Heart right ventricle (tissue), 16 donors: Measurements from ENCODE around the gene CHMP2A. TPM values are rescaled to one million over a fixed set of nuclear protein-coding genes. Genes with fewer than 3 reads are reported as not detected.

Source experiments
- ATAC-seq, 8 donors: fragments of 200-7000 bp; cut with Tn5 transposase; one replicate each; pipeline ENCODE4 v1.9.1; 2020; ENCODE audit warnings: mild to moderate bottlenecking in 8 of 8, moderate library complexity in 8 of 8, moderate number of reproducible peaks in 1 of 8
- DNase-seq, 2 donors: peaks; one replicate each; pipeline ENCODE4 v3.0.0-alpha.2; 2020
- H3K27ac ChIP-seq, 10 donors: fragments of 200-600 bp; sonication (generic) in 2 of 10; one replicate each; pipeline versions ENCODE4 v1.5.0 to v1.8.0; 2020 to 2022; ENCODE audit warnings: mild to moderate bottlenecking in 3 of 10
- H3K27me3 ChIP-seq, 7 donors: fragments of 200-600 bp; one replicate each; pipeline ENCODE4 v1.8.0; 2021 to 2022; ENCODE audit warnings: mild to moderate bottlenecking in 2 of 7
- H3K36me3 ChIP-seq, 9 donors: fragments of 200-600 bp; sonication (generic) in 1 of 9; one replicate each; pipeline versions ENCODE4 v1.5.0 to v1.8.0; 2020 to 2022; ENCODE audit warnings: mild to moderate bottlenecking in 2 of 9
- H3K4me1 ChIP-seq, 9 donors: fragments of 200-600 bp; sonication (generic) in 1 of 9; one replicate each; pipeline versions ENCODE4 v1.5.0 to v1.8.0; 2020 to 2022; ENCODE audit warnings: mild to moderate bottlenecking in 4 of 9
- H3K4me3 ChIP-seq, 10 donors: fragments of 200-600 bp; sonication (generic) in 2 of 10; one replicate each; pipeline versions ENCODE4 v1.5.0 to v1.8.0; 2020 to 2022; ENCODE audit warnings: mild to moderate bottlenecking in 7 of 10, moderate library complexity in 2 of 10
- H3K9me3 ChIP-seq, 11 donors: fragments of 200-600 bp in 10 of 11; sonication (generic) in 2 of 11; one replicate each; pipeline versions ENCODE4 v1.5.0 to v1.8.0; 2013 to 2022; ENCODE audit warnings: mild to moderate bottlenecking in 2 of 11, control low read depth in 1 of 11, moderate library complexity in 1 of 11
- CTCF ChIP-seq, 9 donors: fragments of 200-600 bp; sonication (generic) in 2 of 9; IDR thresholded peaks; one replicate each; pipeline versions ENCODE4 v1.5.0 to v1.8.0; 2021 to 2022; ENCODE audit warnings: antibody characterized with exemption in 9 of 9, mild to moderate bottlenecking in 5 of 9, moderate library complexity in 1 of 9
- WGBS, 2 donors: extraction: QIAGEN DNeasy Blood & Tissue Kit; methylation state at CpG; one replicate each; pipeline ENCODE4 v1.1.7; 2013; ENCODE audit warnings: inconsistent platforms in 1 of 2; 5-methylcytosine and 5-hydroxymethylcytosine counted together
- intact Hi-C, 10 donors: fragments of 100-400 bp; cut with DNase I; formaldehyde crosslinking; loops; one replicate each; pipeline versions ENCODE4 v1.11.1 to v1.14.2; 2022
- polyA plus RNA-seq, 2 donors: library from polyadenylated mRNA; stranded (reverse); fragments of 200-250 nt; gene quantifications; one replicate each; pipeline ENCODE4 v1.2.3, GENCODE V29; 2013
- total RNA-seq, 10 donors: library from RNA; stranded (reverse); fragmentation: NEBNext Ultra II Directional in 3 of 10; extraction: Animal tissue kit (Norgen Biotek cat#: 25700) in 3 of 10; gene quantifications; one replicate each; pipeline versions ENCODE4 v1.2.1 to v1.2.4, GENCODE V29; 2021 to 2023
- donor health status: Arrhythmogenic right ventricular cardiomyopathy.
- donor health status: ischemic (EF 13 %, LVEDD 7.1; RV severe dilation, severe dysfunction).
- donor health status: healthy with polysubstance abuse.
- donor health status: DM: no; HTN: yes; CAD: no.
- donor health status: DM: no; HTN: no; CAD: no.
- donor health status: ischemic (EF 25% LVEDD 6.9; RV normal size, moderate dysfunction).
- donor health status: ischemic (EF 25% LVEDD 5.7; RV mildly dilated, moderate dysfunction).
- donor health status: healthy.
- donor health status: DM: yes; HTN: yes; CAD: no.
- donor health status: Ischemic cardiomyopathy.
- donor health status: ischemic (EF 35%, LVEDD 5.7; RV mildly dilated, moderate dysfunction).
- donor health status: nonischemic (EF 11% LVEDD 7.7; RV severe dilation, severe dysfunction).
- donor health status: DM: yes; HTN: yes; CAD: no.
- donor health status: PGD.
- donor health status: ischemic (EF 29% LVEDD 5.4; RV normal size, mild dysfunction).
- donor health status: nonischemic (EF 23%, LVEDD 6.1; RV moderate dilation, normal function).

Gene CHMP2A
- total and polyA plus RNA-seq, 12 donors: 123 to 349 (median 133) TPM

GRCh38 chr19:58520257-58520599, 34.7 kb downstream of the CHMP2A start:
- peaks cover 0 to 24% (median 16%) of the 10 kb centered on the region in 9 donors for H3K36me3 ChIP-seq
- DNase-seq (no peak), ATAC-seq (peak in 1 of 8 donors; percentile 58)
- H3K4me1 ChIP-seq: peaks cover 11 to 48% (median 33%) of the 10 kb centered on the region in 9 donors
- H3K27me3 ChIP-seq: no peaks in the 10 kb centered on the region
- H3K27ac ChIP-seq: peak overlapping the region; percentile 71 to 98 (median 94)
- peak overlapping the region; percentile 56 to 98 (median 82) for H3K4me3 ChIP-seq
- no peak for TF ChIP-seq CTCF (IDR thresholded peaks at IDR 0.05)
- intact Hi-C loops: loop anchor here in 1 of 10 donors (1.0 kb wide), 1 partner anchor 24 kb away; the partner anchor contains the start of gene TRIM28
- no peaks in the 10 kb centered on the region for H3K9me3 ChIP-seq
- WGBS, 2 donors: 8 to 15% methylated on average over 7 of the region's 7 CpGs

GRCh38 chr19:58519355-58520256, 35.3 kb downstream of the CHMP2A start, which contains the start of gene ZBTB45:
ZBTB45 (minus strand) TSS chr19:58519810; CDS start chr19:58517673, 2,137 bp downstream.
- WGBS, 2 donors: 1% methylated on average over 84 to 87 of the region's 87 CpGs
- Histone ChIP-seq H3K27ac (peak within 1 kb of the TSS; percentile 71 to 98 (median 94)), H3K9me3 (no peaks in the 10 kb centered on the region), H3K4me3 (peak within 1 kb of the TSS; percentile 56 to 98 (median 82)), H3K4me1 (peaks cover 11 to 54% (median 39%) of the 10 kb centered on the region in 9 donors), H3K27me3 (no peaks in the 10 kb centered on the region), H3K36me3 (peaks cover 0 to 24% (median 16%) of the 10 kb centered on the region in 9 donors)
- peak; percentile 42 to 78 (median 59) for TF ChIP-seq CTCF (IDR thresholded peaks at IDR 0.05)
- peak; percentile 88 to 93 for DNase-seq
- ATAC-seq: peak; percentile 89 to 96 (median 93)
- intact Hi-C loops: loop anchor here in 3 of 10 donors (1.0 to 2.0 kb wide), 4 partner anchors 20 to 56 kb away; partner anchors contain the start of gene TRIM28 (in 2 of the 3)

- 0 to 1% methylated on average over 14 of the region's 14 CpGs for WGBS, 2 donors
- no peaks in the 10 kb centered on the region for H3K27me3 ChIP-seq
- DNase-seq: peak; percentile 62 to 68
- H3K36me3 ChIP-seq: peaks cover 0 to 24% (median 16%) of the 10 kb centered on the region in 9 donors
- peak; percentile 52 to 75 (median 64) for ATAC-seq
- peak in 7 of 9 donors; percentile 42 to 64 (median 56) for TF ChIP-seq CTCF (IDR thresholded peaks at IDR 0.05)
- peak overlapping the region; percentile 56 to 98 (median 82) for H3K4me3 ChIP-seq
- peaks cover 11 to 60% (median 45%) of the 10 kb centered on the region in 9 donors for H3K4me1 ChIP-seq
- H3K9me3 ChIP-seq: no peaks in the 10 kb centered on the region
- H3K27ac ChIP-seq: peak overlapping the region; percentile 71 to 98 (median 94)
- intact Hi-C loops: loop anchor here in 3 of 10 donors (1.0 to 2.0 kb wide), 4 partner anchors 20 to 56 kb away; partner anchors contain the start of gene TRIM28 (in 1 of the 3)
These were observed 35.9 kb downstream of the CHMP2A start for GRCh38 chr19:58519087-58519354.

- ATAC-seq (no peak), DNase-seq (no peak)
- intact Hi-C loops: loop anchor here in 3 of 10 donors (1.0 to 2.0 kb wide), 4 partner anchors 19 to 57 kb away; partner anchors contain the start of gene TRIM28 (in 1 of the 3)
- Histone ChIP-seq H3K4me1 (peaks cover 11 to 65% (median 46%) of the 10 kb centered on the region in 9 donors), H3K27me3 (no peaks in the 10 kb centered on the region), H3K4me3 (peak overlapping the region; percentile 56 to 98 (median 82)), H3K36me3 (peaks cover 0 to 27% (median 16%) of the 10 kb centered on the region in 9 donors), H3K9me3 (no peaks in the 10 kb centered on the region), H3K27ac (peak overlapping the region; percentile 71 to 98 (median 94))
- peak in 1 of 9 donors; percentile 73 for TF ChIP-seq CTCF (IDR thresholded peaks at IDR 0.05)
- WGBS, 2 donors: 13 to 17% methylated on average over 22 of the region's 22 CpGs
These were observed 36.4 kb downstream of the CHMP2A start for GRCh38 chr19:58518256-58519086.
